ENCODE results near the gene NFIB. TPM values are rescaled to one million over a fixed set of nuclear protein-coding genes. Genes with fewer than 3 reads are reported as not detected.

The NFIB gene
- polyA plus RNA-seq, 1 of the 3 experiments (the other 2 are of a cell fraction), result 9.2 TPM

- TF ChIP-seq RXRA (IDR thresholded peaks at IDR 0.05; ENCODE audit: borderline replicate concordance, low read depth), result no peak
- TF ChIP-seq FOXJ3 (CRISPR knock-in tag; IDR thresholded peaks at IDR 0.05), result peak; percentile 47; the same call in 1 of the 2 replicates
- no peak for TF ChIP-seq TAF1 (IDR thresholded peaks at IDR 0.05; ENCODE audit: borderline replicate concordance, low read depth, low read length)
- TF ChIP-seq USF1 (IDR thresholded peaks at IDR 0.05; ENCODE audit: borderline replicate concordance, low read depth), result no peak
- TF ChIP-seq POLR2AphosphoS5 (IDR thresholded peaks at IDR 0.05; ENCODE audit: low read depth, low read length), result no peak
- TF ChIP-seq CHD2 (IDR thresholded peaks at IDR 0.05; ENCODE audit: low read length, partially characterized antibody), result no peak
- no peak for TF ChIP-seq SMC3 (IDR thresholded peaks at IDR 0.05; ENCODE audit: low read depth, low read length)
- no peak for TF ChIP-seq SIN3A (IDR thresholded peaks at IDR 0.05; ENCODE audit: borderline replicate concordance, low read depth, low read length)
- no peak for TF ChIP-seq NFIC (IDR thresholded peaks at IDR 0.05; ENCODE audit: borderline replicate concordance)
- TF ChIP-seq TEAD4 (IDR thresholded peaks at IDR 0.05; ENCODE audit: borderline replicate concordance, insufficient read depth), result no peak
- TF ChIP-seq MEF2A (IDR thresholded peaks at IDR 0.05; ENCODE audit: borderline replicate concordance, low read depth), result no peak
These were observed 182.4 kb downstream of the NFIB start (continued) for GRCh38 chr9:14131356-14132088.

DNA sequence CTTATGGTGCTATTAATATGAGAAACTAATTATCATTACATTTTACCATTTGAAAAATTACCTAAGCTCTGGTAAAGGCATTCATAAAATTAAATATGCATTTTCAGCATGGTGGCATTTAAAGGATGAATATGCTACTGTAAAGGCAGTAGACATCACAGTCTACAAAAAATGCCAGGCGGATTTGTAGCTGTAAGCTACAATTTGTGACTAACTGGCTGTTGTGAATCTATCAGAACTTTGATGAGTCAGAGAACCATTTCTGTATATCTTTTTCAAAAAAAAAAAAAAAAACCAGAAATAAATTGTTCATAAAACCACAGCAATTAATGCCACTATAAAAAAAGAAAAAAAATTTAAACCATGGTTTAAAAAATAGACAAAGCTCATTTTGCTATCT is 186.3 kb downstream of the NFIB start:
- peaks cover 14% of the 10 kb centered on the region for H3F3A ChIP-seq (replicated peaks; ENCODE audit: insufficient read depth)
- POLR2A ChIA-PET, result no interaction called here
- H3K4me2 ChIP-seq, result no peak overlapping the region
- H3K27ac ChIP-seq (ENCODE audit: low read depth in 2 of 2, low read length in 1 of 2), result peak overlapping the region in 1 of 2 experiments; percentile 32; a peak in 1 of 4 replicates
- no peaks in the 10 kb centered on the region for H3K27me3 ChIP-seq (ENCODE audit: insufficient read depth)
- no peak overlapping the region for H3K9ac ChIP-seq
- H2AFZ ChIP-seq (ENCODE audit: low read depth), result no peak overlapping the region
- peak; percentile 32; the same call in 1 of the 2 replicates for TF ChIP-seq FOSL2 (IDR thresholded peaks at IDR 0.05; ENCODE audit: borderline replicate concordance, low read depth)
- TF ChIP-seq CHD2 (IDR thresholded peaks at IDR 0.05; ENCODE audit: low read length, partially characterized antibody), result no peak
- peaks cover 0 to 12% of the 10 kb centered on the region in 2 experiments; a peak in 2 of 4 replicates for H3K4me1 ChIP-seq (ENCODE audit: control insufficient read depth in 1 of 2, insufficient read depth in 2 of 2, low read depth in 1 of 2, low read length in 1 of 2)
- H3K9me2 ChIP-seq, result no peaks in the 10 kb centered on the region
- H3K79me2 ChIP-seq (ENCODE audit: insufficient read depth), result no peaks in the 10 kb centered on the region
- CTCF ChIA-PET, result interaction anchor here (0.6 to 1.1 kb wide), 2 partner anchors 10 to 1121 kb away, joined by 3 read pairs; no protein-coding TSS in a partner anchor
- peaks cover 28 to 32% of the 10 kb centered on the region in 2 experiments for H3K36me3 ChIP-seq (replicated peaks in 1 of 2; ENCODE audit: control insufficient read depth in 1 of 2, insufficient read depth in 2 of 2, low read length in 1 of 2)
- no peak overlapping the region for H3K4me3 ChIP-seq (ENCODE audit: low read depth in 2 of 2, low read length in 1 of 2)
- WGBS (ENCODE audit: low lambda C conversion rate), result 67% methylated on average over 1 of the region's 1 CpG
- DNase-seq, result no peak
- H4K20me1 ChIP-seq (ENCODE audit: insufficient read depth), result no peaks in the 10 kb centered on the region
- H3K9me3 ChIP-seq, result no peaks in the 10 kb centered on the region

DNA sequence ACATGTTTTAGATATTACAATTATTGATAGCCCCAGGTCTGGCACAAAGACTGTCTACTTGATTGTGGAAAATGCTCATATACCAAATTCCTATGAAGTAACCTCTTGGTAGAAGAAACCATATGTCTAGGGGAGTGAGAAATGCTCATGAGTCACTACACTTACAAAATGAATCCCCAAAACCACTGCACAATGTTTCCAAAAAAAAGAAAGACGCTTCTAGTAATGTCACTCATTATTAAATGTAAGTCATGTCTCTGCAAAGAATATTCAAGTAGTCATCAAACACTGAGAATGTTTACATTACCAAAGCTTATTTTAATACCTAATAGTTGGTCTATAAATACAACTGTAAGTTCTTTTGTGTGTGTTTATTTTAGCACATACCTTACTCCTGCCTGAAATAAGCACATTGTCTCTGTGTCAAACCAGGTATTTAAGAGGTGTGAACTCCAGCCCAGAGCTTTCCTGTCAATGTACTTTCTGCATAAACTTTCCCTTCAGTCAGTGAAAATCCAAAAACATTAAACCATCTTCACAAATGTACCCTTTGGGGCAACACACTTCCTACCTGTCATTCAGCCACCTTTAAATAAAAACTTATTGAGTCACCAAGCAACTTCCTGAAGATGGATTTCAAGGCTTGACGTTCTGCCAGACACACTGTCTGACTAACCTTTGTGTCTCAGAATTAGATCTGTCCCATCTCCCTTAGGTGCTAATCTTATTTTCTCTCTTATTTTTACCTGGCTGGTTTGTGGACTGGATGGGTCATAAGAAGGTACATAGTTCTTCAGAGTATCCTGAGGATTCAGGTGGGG is 194.0 kb downstream of the NFIB start:
- H3K4me2 ChIP-seq, result no peak overlapping the region
- TF ChIP-seq FOSL2 (IDR thresholded peaks at IDR 0.05; ENCODE audit: borderline replicate concordance, low read depth) (peak; percentile 15; the same call in 1 of the 2 replicates), TCF12 (IDR thresholded peaks at IDR 0.05) (no peak; the same call in 1 of the 2 replicates)
- no peak overlapping the region for H3K4me3 ChIP-seq (ENCODE audit: low read depth in 2 of 2, low read length in 1 of 2)
- H3K4me1 ChIP-seq (ENCODE audit: control insufficient read depth in 1 of 2, insufficient read depth in 2 of 2, low read depth in 1 of 2, low read length in 1 of 2), result peaks cover 0 to 8% of the 10 kb centered on the region in 2 experiments; a peak in 1 of 4 replicates
- H3F3A ChIP-seq (replicated peaks; ENCODE audit: insufficient read depth), result peaks cover 5% of the 10 kb centered on the region
- H3K9ac ChIP-seq, result no peak overlapping the region
- H3K27me3 ChIP-seq (ENCODE audit: insufficient read depth), result no peaks in the 10 kb centered on the region
- H3K36me3 ChIP-seq (replicated peaks in 1 of 2; ENCODE audit: control insufficient read depth in 1 of 2, insufficient read depth in 2 of 2, low read length in 1 of 2), result peaks cover 67 to 75% of the 10 kb centered on the region in 2 experiments
- CTCF ChIA-PET, result interaction anchor here (1.0 kb wide), 1 partner anchor 14 kb away, joined by 3 read pairs; no protein-coding TSS in a partner anchor
- peak overlapping the region in 1 of 2 experiments; percentile 3; a peak in 2 of 4 replicates for H3K27ac ChIP-seq (ENCODE audit: low read depth in 2 of 2, low read length in 1 of 2)
- DNase-seq, result no peak
- no peaks in the 10 kb centered on the region for H3K9me2 ChIP-seq
- no peaks in the 10 kb centered on the region for H3K9me3 ChIP-seq
- H3K79me2 ChIP-seq (ENCODE audit: insufficient read depth), result no peaks in the 10 kb centered on the region
- WGBS (ENCODE audit: low lambda C conversion rate), result 61% methylated on average over 2 of the region's 2 CpGs
- H2AFZ ChIP-seq (ENCODE audit: low read depth), result no peak overlapping the region
- H4K20me1 ChIP-seq (ENCODE audit: insufficient read depth), result no peaks in the 10 kb centered on the region
- POLR2A ChIA-PET, result no interaction called here

Data from SK-N-SH (cell line).